ENCODE data around the gene RPL22. TPM values are rescaled to one million over a fixed set of nuclear protein-coding genes. Genes with fewer than 3 reads are reported as not detected.

RPL22 gene
- total and polyA plus RNA-seq, 10 donors, result 106 to 1,105 (median 369) TPM

GRCh38 chr1:6167391-6168303 is 31.7 kb downstream of the RPL22 start:
- intact Hi-C loops (cut with DNase I; ENCODE audit: low total_unique reads), result no loop called here
- peak in 1 of 3 donors; percentile 6 for TF ChIP-seq POLR2AphosphoS5 (IDR thresholded peaks at IDR 0.05)
- TF ChIP-seq CTCF (IDR thresholded peaks at IDR 0.05 in 8 of 11, conservative IDR thresholded peaks at IDR 0.05 in 3 of 11), result no peak
- peaks cover 0 to 89% (median 26%) of the 10 kb centered on the region in 7 donors for H3K27me3 ChIP-seq (replicated peaks in 1 of 7)
- H3K27ac ChIP-seq, result no peak overlapping the region
- H3K4me1 ChIP-seq, result peaks cover 0 to 17% (median 3%) of the 10 kb centered on the region in 6 donors
- no peak overlapping the region for H3K4me3 ChIP-seq
- no peak for DNase-seq
- H3K36me3 ChIP-seq, result no peaks in the 10 kb centered on the region
- WGBS, 5 donors, result 69 to 80% (median 71%) methylated on average over 34 of the region's 34 CpGs
- H3K9me3 ChIP-seq, result no peaks in the 10 kb centered on the region

GRCh38 chr1:6166655-6167390 is 32.6 kb downstream of the RPL22 start:
- Histone ChIP-seq H3K36me3 (no peaks in the 10 kb centered on the region), H3K27ac (no peak overlapping the region), H3K4me3 (no peak overlapping the region), H3K4me1 (peaks cover 0 to 17% (median 3%) of the 10 kb centered on the region in 6 donors), H3K27me3 (replicated peaks in 1 of 7) (peaks cover 0 to 89% (median 24%) of the 10 kb centered on the region in 7 donors), H3K9me3 (no peaks in the 10 kb centered on the region)
- 81 to 87% (median 82%) methylated on average over 12 to 19 of the region's 19 CpGs for WGBS, 5 donors
- TF ChIP-seq CTCF (IDR thresholded peaks at IDR 0.05 in 8 of 11, conservative IDR thresholded peaks at IDR 0.05 in 3 of 11) (no peak), POLR2A (IDR thresholded peaks at IDR 0.05) (no peak), POLR2AphosphoS5 (IDR thresholded peaks at IDR 0.05) (no peak)
- no peak for DNase-seq
- intact Hi-C loops (cut with DNase I; ENCODE audit: low total_unique reads), result no loop called here

- H3K36me3 ChIP-seq, result no peaks in the 10 kb centered on the region
- no peak overlapping the region for H3K27ac ChIP-seq
- WGBS, 5 donors, result 55 to 69% (median 67%) methylated on average over 7 to 10 of the region's 10 CpGs
- H3K9me3 ChIP-seq, result no peaks in the 10 kb centered on the region
- TF ChIP-seq POLR2AphosphoS5 (IDR thresholded peaks at IDR 0.05) (no peak), POLR2A (IDR thresholded peaks at IDR 0.05) (no peak), CTCF (IDR thresholded peaks at IDR 0.05 in 8 of 11, conservative IDR thresholded peaks at IDR 0.05 in 3 of 11) (no peak)
- no peak overlapping the region for H3K4me3 ChIP-seq
- no peak for DNase-seq
- intact Hi-C loops (cut with DNase I; ENCODE audit: low total_unique reads), result no loop called here
- peaks cover 0 to 89% (median 24%) of the 10 kb centered on the region in 7 donors for H3K27me3 ChIP-seq (replicated peaks in 1 of 7)
- peaks cover 0 to 18% (median 3%) of the 10 kb centered on the region in 6 donors for H3K4me1 ChIP-seq
Observed at GRCh38 chr1:6166221-6166620, 33.2 kb downstream of the RPL22 start.

All from spleen (tissue), 11 donors.